Dendritic cell treated with granulocyte-macrophage colony-stimulating factor and Interleukin-4, amounts not matched to agents 40 ng/mL and 50 ng/mL, for 4 days (primary cell): ENCODE measurements around the gene DPYSL4.

Experiments used
- H3K27ac Mint-ChIP-seq: one replicate; pipeline ENCODE4 v1.8.0; 2022; ENCODE audit warnings: mild to moderate bottlenecking, mixed read lengths
- H3K27me3 Mint-ChIP-seq: one replicate; pipeline ENCODE4 v1.8.0; 2022; ENCODE audit warnings: mild to moderate bottlenecking, mixed read lengths
- H3K36me3 Mint-ChIP-seq: one replicate; pipeline ENCODE4 v1.8.0; 2022; ENCODE audit warnings: low read depth, mixed read lengths
- H3K4me1 Mint-ChIP-seq: one replicate; pipeline ENCODE4 v1.8.0; 2022; ENCODE audit warnings: low read depth, mixed read lengths
- H3K4me3 Mint-ChIP-seq: one replicate; pipeline ENCODE4 v1.8.0; 2022; ENCODE audit warnings: mild to moderate bottlenecking, moderate library complexity, mixed read lengths
- H3K9me3 Mint-ChIP-seq: one replicate; pipeline ENCODE4 v1.8.0; 2022; ENCODE audit warnings: mixed read lengths
- intact Hi-C: fragments of 100-400 bp; cut with micrococcal nuclease; formaldehyde crosslinking; loops from one replicate; pipeline ENCODE4 v1.15.0; 2022

The DPYSL4 gene

DNA sequence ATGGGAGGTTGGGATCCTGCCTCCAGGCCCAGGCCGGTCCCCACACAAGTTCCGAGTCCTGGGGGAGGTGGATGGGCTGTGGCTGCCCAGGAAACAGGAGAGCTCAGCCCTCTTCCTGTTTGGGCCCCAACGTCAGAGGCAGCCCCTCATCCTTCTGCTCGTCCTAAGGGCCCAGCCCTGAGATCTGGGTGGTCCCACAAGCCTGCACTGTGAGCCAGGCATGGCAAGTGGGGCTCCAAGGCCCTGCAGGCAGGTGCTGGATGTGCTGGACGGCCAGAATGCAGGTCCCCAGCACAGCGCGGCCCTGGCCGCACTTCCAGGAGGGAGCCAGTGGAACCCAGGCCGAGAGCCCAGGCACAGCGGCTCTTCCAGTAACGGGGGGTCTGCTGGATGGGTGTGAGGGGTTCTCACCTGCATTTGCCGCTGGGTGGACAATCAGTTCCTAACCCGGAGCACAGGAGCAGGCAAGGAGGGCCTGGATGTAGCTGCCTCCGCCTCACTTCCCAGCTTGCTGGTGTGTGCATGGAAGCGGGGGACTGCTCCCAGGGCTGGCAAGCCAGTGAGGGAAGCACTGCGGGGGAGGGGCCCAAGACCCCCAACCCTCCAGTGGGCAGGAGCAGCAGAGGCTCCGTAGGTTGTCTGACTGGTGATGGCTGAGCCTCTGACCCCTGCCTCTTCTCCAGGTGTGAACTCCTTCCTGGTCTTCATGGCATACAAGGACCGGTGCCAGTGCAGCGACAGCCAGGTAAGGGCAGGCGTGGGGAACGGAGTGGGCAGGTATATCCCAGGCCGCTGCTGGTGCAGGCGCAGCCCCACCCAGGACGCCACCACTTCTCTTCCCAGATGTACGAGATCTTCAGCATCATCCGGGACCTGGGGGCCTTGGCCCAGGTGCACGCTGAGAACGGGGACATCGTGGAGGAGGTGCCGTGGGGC lies 9.7 kb downstream of the DPYSL4 start:
- Mint-ChIP-seq H3K36me3 (no peaks in the 10 kb centered on the region), H3K4me1 (no peaks in the 10 kb centered on the region), H3K4me3 (no peak overlapping the region), H3K27ac (no peak overlapping the region), H3K9me3 (no peaks in the 10 kb centered on the region), H3K27me3 (peaks cover 8% of the 10 kb centered on the region)
- intact Hi-C loops = no loop called here

DNA sequence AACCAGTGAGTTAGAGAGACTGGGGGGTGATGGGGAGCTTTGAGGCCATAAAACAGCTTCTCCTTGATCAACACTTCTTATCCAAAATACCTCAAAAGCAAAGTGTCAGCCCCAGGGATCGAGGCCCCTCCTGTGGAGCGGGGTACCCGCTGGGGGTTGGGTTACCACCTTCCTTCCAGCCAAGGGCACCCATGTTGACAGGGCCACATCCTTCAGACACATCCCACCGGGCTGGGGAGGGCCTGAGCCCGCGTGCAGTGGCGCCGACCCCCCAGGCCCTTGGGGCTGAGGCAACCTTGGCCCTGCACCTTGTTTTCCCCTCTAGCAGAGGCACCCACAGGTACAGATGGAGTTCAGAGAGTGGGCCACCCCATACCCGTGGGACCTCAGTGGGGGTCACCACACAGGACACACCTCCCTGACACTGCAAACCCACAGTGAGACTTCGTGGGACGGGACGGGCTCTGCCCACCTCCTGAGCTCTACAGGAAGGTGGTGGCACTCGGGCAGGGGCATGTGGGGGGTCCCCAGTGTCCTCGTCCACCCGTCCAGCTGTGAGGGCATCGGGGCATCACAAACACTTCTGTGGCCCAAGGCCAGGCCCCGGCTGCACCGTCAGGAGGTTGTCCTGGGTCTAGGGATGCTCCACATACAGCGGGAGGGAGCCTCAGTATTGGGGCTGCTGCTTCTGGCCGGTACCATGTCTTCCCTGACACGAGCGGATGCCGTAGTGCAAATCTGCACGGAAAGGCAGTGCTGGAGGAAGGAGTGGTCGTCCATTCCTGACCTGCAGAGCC lies 10.7 kb downstream of the DPYSL4 start:
- Mint-ChIP-seq H3K9me3 (no peaks in the 10 kb centered on the region), H3K36me3 (no peaks in the 10 kb centered on the region), H3K4me1 (no peaks in the 10 kb centered on the region), H3K27ac (no peak overlapping the region), H3K4me3 (no peak overlapping the region), H3K27me3 (peaks cover 5% of the 10 kb centered on the region)
- intact Hi-C loops = no loop called here

DNA sequence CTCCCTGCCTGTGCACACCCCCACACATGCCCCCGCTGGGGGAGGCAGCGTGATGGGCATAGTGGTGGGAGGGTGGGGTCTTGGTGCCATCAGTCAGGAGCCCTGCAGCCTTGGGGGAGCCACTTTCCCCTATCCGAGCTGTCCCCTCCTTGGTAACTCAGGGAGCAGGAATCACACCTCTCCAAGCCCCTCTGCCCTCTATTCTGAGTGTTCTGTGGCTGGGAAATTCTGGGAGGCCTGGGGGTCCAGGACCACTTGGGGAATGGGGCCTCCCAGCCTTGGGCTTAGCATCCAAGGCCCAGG lies 11.3 kb downstream of the DPYSL4 start:
- Mint-ChIP-seq H3K36me3 (no peaks in the 10 kb centered on the region), H3K27me3 (peaks cover 4% of the 10 kb centered on the region), H3K9me3 (no peaks in the 10 kb centered on the region), H3K4me1 (no peaks in the 10 kb centered on the region), H3K4me3 (no peak overlapping the region), H3K27ac (no peak overlapping the region)
- intact Hi-C loops = no loop called here

DNA sequence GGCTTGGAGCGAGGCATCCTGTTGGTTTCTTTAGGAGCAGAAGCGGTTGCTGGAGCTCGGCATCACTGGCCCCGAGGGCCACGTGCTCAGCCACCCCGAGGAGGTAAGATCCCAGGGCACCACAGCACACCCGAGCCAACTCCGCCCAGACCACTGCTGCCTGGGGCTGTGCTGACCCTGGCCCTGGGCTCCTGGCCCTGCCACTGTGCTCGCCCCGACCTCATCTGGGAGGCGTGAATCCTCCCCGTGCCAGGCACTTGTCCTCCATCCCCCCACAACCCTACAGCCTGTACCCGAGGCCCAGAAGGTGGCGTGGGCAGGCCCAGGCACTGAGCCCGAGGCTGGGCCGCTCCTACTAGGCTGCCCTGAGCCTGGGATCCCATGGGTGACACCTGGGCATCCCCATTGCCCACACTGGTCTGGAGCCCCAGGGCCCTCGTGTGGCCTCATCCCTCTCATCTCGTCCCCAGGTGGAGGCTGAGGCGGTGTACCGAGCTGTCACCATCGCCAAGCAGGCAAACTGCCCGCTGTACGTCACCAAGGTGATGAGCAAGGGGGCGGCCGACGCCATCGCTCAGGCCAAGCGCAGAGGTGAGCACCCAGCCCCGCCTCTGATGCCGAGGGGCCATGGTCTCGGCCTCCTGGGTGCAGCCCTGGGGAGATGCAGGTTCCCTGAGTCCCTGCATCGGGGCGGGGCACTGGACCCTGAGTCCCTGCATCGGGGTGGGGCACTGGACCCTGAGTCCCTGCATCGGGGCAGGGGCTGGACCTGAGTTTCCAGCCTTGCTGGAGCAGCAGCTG lies 11.8 kb downstream of the DPYSL4 start:
- H3K27ac Mint-ChIP-seq = no peak overlapping the region
- intact Hi-C loops = no loop called here
- no peaks in the 10 kb centered on the region for H3K9me3 Mint-ChIP-seq
- H3K4me3 Mint-ChIP-seq = no peak overlapping the region
- H3K4me1 Mint-ChIP-seq = no peaks in the 10 kb centered on the region
- no peaks in the 10 kb centered on the region for H3K36me3 Mint-ChIP-seq
- H3K27me3 Mint-ChIP-seq = peaks cover 4% of the 10 kb centered on the region

DNA sequence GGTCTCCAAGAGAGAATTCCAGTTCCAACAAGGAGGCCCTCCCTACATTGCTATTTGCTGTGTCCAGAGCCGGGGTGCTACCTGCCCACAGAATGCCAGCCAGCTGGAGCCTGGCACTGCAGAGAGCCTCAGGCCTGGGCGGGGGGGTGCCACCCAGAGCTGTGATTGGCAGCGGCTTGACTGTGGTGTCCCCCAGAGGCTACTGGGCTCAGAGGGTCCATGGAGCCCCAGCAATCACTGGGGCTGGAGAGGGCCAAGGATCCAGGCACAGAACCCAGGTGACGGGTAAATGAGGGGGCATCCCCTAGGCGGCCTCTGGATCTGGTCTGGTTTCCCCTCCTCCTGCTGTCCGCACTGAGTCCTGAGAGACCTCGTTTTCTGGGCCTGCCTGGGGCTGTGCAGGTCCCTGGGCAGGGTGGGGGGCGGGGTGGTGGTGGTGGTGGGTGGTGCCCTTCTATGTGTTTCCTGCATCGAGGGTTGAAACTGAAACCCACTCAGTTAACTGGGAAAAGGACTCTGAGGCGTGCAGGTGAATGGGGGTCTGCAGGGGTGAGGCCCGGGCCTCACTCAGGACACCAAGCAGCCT lies 12.6 kb downstream of the DPYSL4 start:
- H3K36me3 Mint-ChIP-seq = no peaks in the 10 kb centered on the region
- no peaks in the 10 kb centered on the region for H3K9me3 Mint-ChIP-seq
- H3K27ac Mint-ChIP-seq = no peak overlapping the region
- intact Hi-C loops = no loop called here
- H3K4me1 Mint-ChIP-seq = no peaks in the 10 kb centered on the region
- peaks cover 4% of the 10 kb centered on the region for H3K27me3 Mint-ChIP-seq
- no peak overlapping the region for H3K4me3 Mint-ChIP-seq

DNA sequence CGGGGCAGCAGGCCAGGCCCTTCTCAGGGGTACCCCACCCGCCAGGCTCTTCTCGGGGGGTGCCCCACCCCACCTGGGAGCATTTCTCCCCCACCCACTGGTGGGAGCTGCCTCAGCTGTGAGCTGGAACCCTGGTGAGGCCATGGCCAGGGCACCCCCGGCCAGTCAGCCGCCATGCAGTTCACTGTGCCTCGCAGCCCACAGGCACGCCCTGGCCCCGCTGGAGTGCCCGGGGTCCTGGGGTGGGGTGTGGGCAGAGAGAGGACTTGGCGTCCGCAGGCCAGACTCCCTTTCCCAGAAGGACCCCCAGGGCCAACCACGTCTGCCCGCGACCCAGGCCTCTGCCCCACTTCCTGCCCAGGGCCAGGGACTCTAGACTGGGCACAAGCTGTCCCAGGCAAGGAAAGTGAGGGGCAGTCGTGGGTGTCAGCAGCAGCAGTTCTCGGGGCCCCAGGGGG lies 13.1 kb downstream of the DPYSL4 start:
- H3K27ac Mint-ChIP-seq = no peak overlapping the region
- intact Hi-C loops = no loop called here
- no peak overlapping the region for H3K4me3 Mint-ChIP-seq
- no peaks in the 10 kb centered on the region for H3K4me1 Mint-ChIP-seq
- H3K36me3 Mint-ChIP-seq = peaks cover 4% of the 10 kb centered on the region
- H3K27me3 Mint-ChIP-seq = peaks cover 2% of the 10 kb centered on the region
- no peaks in the 10 kb centered on the region for H3K9me3 Mint-ChIP-seq

DNA sequence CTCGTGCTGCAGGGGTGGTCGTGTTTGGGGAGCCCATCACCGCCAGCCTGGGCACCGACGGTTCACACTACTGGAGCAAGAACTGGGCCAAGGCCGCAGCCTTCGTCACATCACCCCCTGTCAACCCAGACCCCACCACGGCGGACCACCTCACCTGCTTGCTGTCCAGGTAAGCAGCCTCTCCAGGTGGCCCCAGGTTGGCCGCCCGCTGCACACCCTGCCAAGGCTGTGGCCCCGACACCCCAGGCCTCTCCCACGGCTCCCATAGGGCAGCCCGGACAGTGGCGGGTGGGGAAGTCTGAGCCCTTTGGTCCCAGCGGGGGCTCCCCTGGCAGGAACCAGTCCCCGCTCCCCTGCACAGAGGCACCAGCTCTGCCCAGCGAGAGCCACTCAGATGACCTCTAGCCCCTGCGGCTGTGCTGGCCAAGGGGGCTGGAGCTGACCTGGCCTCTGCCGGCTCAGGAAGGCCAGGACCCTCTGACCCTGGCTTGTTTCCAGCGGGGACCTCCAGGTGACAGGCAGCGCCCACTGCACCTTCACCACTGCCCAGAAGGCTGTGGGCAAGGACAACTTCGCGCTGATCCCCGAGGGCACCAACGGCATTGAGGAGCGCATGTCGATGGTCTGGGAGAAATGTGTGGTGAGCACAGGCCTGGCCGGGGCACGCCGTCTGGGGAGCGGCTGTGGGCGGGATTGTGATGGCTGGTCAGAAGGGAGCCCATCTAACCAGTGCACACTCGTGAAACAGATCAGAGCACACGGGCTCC lies 13.8 kb downstream of the DPYSL4 start:
- no peaks in the 10 kb centered on the region for H3K4me1 Mint-ChIP-seq
- H3K27ac Mint-ChIP-seq = no peak overlapping the region
- H3K9me3 Mint-ChIP-seq = no peaks in the 10 kb centered on the region
- intact Hi-C loops = no loop called here
- H3K4me3 Mint-ChIP-seq = no peak overlapping the region
- H3K27me3 Mint-ChIP-seq = peaks cover 2% of the 10 kb centered on the region
- peaks cover 11% of the 10 kb centered on the region for H3K36me3 Mint-ChIP-seq

DNA sequence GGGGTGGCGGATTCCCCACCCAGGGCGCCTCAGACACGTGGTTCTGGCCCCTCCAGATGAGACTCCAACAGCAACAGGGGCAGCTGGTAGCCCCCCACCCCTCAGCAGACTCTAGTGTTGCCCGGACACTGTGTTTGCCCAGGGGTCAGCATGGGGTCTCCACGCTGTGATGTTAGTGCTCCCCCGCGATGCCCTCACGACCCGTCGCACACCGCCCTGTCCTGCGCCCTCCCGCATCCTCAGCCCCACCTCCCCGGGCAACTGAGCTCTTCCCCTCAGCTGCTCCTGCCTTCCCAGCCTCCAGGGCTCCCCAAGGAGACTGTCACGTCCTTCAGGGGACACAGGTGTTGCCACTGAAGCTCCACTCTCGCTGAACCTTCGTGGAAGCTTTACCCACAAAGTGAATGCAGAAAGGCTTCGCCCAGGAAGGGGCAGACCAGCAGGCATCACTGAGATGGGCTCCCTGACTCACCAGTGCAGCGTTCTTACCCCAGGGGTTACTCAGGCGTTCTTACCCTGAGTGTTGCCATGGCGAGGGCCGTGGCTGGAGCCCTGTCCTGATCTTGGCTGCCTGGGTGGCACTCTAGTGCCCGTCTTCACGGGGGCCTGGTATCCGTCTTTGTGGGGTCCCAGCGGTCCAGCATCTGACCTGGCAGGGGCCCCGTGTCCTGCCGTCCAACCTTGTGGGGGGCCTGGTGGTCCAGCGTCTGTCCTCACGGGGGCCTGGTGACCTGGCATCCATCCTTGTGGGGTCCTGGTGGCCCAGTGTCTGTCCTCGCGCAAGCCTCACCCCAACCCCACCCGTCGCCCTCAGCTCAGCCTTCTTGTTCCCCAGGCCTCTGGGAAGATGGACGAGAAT lies 14.6 kb downstream of the DPYSL4 start:
- no peak overlapping the region for H3K27ac Mint-ChIP-seq
- H3K27me3 Mint-ChIP-seq = no peaks in the 10 kb centered on the region
- intact Hi-C loops = no loop called here
- H3K36me3 Mint-ChIP-seq = peaks cover 18% of the 10 kb centered on the region
- H3K4me3 Mint-ChIP-seq = no peak overlapping the region
- no peaks in the 10 kb centered on the region for H3K4me1 Mint-ChIP-seq
- no peaks in the 10 kb centered on the region for H3K9me3 Mint-ChIP-seq

DNA sequence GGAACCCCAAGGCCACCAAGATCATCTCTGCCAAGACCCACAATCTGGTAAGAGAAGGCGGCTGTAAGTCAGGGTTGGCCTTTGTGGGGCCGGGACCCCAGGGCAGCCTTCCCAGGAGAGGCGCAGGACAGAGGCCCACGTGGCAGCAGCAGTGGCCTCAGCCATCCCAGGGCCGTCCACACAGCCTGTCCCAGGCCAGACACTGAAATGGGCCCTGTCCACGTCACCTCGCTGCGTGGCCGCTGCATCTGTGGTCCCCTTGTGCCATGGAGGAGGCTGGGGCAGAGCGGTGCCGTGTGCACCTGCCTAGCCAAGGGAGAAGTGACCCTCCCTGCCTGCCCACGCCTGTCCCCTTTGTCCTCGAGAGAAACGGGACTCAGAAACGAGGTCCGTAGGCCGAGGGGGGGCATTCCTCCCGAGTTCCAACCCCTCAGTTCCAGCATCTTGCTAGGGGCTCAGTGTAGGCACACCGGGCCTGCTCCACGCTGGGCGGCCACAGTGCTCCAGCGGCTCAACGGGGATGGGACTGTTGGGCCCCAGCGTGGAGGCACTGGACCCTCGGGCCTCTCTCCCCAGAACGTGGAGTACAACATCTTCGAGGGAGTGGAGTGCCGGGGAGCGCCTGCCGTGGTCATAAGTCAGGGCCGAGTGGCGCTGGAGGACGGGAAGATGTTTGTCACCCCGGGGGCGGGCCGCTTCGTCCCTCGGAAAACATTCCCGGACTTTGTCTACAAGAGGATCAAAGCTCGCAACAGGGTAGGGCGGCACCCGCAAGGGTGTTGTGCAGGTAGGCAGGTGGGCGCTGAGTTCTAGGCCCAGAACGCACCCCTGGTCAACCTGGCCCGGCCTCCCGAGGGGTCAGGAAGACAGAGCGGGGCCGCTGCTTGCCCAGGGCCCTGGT lies 15.6 kb downstream of the DPYSL4 start:
- Mint-ChIP-seq H3K27ac (no peak overlapping the region), H3K27me3 (no peaks in the 10 kb centered on the region), H3K9me3 (no peaks in the 10 kb centered on the region), H3K36me3 (peaks cover 28% of the 10 kb centered on the region), H3K4me3 (no peak overlapping the region), H3K4me1 (no peaks in the 10 kb centered on the region)
- intact Hi-C loops = no loop called here

DNA sequence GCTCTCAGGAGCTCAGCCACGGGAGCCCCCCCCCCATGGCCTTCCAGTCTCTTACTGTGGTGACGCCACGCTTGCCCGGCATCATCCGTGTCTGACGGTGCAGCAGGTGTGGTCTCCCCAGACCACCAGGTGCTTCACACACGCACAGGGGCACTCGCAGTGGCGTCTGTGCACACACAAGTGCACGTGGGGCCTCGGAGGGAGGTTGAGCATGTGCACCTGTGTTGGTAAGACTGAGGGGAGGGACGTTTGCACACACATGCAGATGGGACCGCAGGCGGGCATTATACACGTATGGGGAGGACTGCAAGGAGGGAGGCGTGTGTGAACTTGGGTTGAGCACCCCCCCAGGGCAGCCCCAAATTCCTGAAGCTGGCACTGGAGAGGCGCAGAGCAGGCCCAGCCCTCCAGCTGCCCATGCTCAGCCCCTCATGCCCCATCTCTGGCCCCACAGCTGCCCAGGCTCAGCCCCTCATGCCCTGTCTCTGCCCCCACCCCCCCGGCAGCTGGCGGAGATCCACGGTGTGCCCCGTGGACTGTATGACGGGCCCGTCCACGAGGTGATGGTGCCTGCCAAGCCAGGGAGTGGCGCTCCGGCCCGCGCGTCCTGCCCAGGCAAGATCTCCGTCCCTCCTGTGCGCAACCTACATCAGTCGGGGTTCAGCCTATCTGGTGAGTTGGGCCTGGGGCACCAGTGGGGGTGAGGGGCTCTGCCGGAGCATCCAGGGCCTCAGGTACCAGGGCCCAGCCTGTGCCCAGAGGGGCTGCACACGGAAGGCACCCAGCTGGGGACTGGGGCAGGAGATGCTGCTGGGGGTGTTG lies 16.7 kb downstream of the DPYSL4 start:
- Mint-ChIP-seq H3K36me3 (peaks cover 39% of the 10 kb centered on the region), H3K27ac (no peak overlapping the region), H3K4me3 (no peak overlapping the region), H3K4me1 (no peaks in the 10 kb centered on the region), H3K9me3 (no peaks in the 10 kb centered on the region), H3K27me3 (no peaks in the 10 kb centered on the region)
- intact Hi-C loops = no loop called here

DNA sequence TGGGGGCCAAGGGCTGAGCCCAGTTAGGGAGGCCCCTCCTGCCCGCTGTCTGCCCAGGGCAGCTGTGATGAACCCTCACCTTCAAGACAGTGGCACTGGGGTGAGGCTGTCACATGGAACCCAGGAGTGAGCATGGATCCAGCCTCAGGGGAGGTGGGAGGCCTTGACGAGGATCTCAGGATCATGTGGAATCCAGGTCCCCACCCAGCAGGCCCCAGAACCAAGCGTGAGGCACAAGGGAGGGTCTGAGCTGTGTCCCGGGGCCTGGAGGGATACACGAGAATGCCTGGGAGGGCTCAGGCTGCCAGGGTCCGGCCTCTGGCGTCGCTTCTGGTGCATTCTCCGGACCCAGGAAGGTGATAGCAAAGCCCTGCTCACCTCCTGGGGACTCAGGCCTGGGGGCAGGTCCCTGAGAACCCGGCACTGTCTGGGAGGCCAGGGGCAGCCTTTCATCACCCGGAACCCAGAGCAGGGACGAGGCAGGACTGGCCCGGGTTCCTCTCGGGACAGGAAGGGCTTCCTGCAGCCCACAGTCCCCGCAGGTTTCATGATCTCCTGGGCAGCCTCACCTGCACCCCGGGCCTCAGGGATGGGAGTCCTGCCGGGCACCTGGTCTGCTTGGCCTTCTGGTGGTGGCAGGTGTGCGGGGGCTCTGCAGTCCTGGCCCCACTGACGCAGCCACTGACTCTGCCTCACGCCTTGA lies 17.5 kb downstream of the DPYSL4 start:
- intact Hi-C loops = no loop called here
- Mint-ChIP-seq H3K4me1 (no peaks in the 10 kb centered on the region), H3K27ac (no peak overlapping the region), H3K4me3 (no peak overlapping the region), H3K36me3 (peaks cover 47% of the 10 kb centered on the region), H3K27me3 (no peaks in the 10 kb centered on the region), H3K9me3 (no peaks in the 10 kb centered on the region)
